DLD1 (cell line): ENCODE measurements around the gene RBMX.
"Not testable (repeated sequence)": the region's sequence is repeated elsewhere in the genome, so short reads cannot be mapped to it uniquely, and the experiment has no call there.

Experiments used
- in situ Hi-C: cut with HindIII; loops from 2 replicates; pipeline ENCODE4 v1.10.0; 2017; ENCODE audit warnings: low sequenced_read_pairs

The RBMX gene

DNA sequence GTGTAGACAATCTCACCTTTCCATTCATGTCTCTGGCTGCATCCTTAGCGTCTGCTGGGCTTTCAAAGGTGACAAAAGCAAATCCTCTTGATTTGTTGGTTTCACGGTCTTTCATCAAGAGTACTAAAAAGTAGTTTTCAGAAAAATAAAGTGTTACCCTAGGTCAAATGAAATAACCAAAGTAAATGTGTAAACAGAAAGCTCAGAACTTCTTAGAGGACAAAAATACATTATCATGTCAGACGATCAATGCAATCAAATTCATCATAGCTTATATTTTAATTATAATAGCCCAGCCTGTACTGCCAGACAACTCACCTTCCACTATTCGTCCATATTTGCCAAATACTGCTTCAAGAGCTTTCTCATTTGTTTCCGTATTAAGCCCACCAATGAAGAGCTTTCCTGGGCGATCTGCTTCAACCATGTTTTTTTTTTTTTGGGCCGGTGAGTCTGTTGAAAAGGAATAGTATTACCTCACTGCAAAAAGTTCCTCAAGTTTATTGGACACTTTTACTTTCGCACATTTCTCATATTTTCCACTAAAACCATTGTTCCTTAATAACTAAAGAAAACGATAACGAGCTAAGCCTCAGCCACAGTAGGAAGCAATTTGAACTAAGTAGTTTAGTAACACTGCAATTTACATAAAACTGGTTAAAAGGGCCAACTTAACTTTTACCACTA, 1.4 kb downstream of the RBMX start:
- in situ Hi-C loops: no loop called here

GRCh38 chrX:136878423-136878822, 2.1 kb downstream of the RBMX start:
- in situ Hi-C loops: no loop called here

GRCh38 chrX:136874114-136874513, 6.4 kb downstream of the RBMX start:
- in situ Hi-C loops: not testable (repeated sequence)

DNA sequence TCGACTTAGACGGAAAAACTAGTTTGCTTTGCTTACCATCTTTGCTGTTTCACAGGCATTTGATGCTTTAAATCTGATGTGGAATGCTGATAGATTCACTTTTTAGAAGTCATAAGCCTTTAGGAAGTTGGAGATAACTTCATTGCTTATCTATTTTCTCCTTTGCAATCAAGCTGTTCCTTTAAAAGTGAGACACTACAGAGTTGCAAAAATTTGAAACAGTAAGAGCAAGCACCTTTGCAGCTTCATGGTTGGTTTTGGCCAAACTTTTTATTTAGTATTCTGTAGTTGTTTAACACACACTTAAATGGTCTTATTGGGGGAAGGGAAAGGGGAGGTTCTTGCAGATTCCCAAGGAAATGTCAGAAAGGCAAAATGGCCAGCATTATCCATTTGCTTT, 7.3 kb downstream of the RBMX start:
- in situ Hi-C loops: not testable (repeated sequence)

DNA sequence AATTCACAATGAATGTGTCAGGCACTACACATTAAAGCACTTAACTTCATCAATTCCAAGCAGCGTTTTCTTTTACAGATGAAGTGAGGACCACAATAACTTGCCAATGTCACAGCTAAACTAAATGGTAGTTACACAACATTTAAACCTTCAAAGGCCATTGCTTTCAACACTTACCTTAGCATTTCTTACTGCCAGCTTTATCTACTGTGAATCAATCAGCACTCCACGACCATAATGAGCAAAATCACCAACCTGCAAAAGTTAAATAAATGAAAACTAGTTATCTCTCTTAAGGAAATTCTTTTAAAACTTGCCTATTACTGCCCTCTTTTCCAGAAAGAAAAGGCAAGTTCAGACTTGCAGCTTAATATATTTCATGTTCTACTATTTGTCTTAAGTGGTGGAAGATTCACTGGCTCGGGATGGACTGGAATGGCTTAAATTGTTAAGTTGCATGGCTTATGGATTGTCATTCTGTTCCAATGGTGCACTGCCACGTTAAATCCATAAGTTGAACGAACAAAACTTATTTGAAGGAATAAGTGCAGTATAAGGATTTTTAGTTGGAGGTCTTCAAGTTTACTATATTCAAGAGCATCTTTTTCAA, 8.3 kb downstream of the RBMX start:
- in situ Hi-C loops: no loop called here

DNA sequence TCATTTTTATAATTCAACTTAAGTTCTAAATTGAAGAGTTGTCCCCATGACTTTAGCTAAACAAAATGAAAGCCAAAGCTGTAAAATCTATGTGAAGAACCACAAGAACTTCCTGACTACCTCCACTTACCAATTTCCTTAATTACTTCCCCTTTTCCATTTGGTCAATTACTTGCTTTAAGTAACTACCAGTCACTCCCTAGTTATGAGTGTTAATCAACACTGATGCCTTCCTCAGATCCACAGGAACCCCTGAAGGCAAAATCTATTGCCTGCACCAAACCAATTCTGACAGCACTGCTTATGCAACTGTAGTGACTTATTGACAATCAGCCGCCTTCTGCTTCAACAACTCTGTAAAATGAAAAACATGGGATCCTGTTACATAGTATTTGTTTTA, 10.5 kb downstream of the RBMX start:
- in situ Hi-C loops: no loop called here

GRCh38 chrX:136868283-136869055, 12.1 kb downstream of the RBMX start:
- in situ Hi-C loops: no loop called here

- in situ Hi-C loops: no loop called here
These were observed 13.0 kb downstream of the RBMX start for GRCh38 chrX:136867518-136867917.

GRCh38 chrX:136867096-136867491, 13.4 kb downstream of the RBMX start:
- in situ Hi-C loops: no loop called here

GRCh38 chrX:136866337-136867095, 14.0 kb downstream of the RBMX start:
- in situ Hi-C loops: no loop called here

DNA sequence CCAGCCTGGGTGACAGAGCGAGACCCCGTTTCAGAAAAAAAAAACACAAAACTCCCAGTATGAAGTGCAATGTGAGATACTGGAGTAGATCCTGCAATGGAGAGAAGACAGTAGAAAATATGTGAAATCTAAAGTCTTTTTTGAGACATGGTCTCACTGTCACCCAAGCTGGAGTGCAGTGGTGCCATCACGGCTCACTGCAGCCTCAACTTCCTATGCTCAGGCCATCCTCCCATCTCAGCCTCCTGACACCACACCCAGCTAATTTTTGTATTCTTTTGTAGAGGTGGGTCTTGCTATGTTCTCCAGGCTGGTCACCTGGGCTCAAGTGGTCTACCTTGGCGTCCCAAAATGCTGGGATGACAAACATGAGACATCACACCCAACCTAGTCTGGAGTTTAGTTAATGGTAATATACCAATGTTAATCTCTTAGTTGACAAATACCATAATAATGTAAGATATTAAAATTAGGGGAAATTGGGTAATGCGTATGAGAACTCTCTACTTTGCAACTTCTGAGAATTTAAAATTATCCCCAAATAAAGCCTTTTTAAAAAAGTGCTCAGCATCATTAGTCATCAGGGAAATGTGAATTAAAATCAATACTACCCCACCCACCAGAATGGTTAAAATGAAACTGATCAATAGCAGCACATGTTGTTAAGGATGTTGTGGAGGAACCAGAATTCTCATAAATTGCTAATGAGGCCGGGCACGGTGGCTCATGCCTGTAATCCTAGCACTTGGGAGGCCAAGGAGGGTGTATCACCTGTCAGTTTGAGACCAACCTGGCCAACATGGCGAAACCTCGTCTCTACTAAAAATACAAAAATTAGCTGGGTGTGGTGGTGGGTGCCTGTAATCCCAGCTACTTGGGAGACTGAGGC, 15.0 kb downstream of the RBMX start:
- in situ Hi-C loops: no loop called here

DNA sequence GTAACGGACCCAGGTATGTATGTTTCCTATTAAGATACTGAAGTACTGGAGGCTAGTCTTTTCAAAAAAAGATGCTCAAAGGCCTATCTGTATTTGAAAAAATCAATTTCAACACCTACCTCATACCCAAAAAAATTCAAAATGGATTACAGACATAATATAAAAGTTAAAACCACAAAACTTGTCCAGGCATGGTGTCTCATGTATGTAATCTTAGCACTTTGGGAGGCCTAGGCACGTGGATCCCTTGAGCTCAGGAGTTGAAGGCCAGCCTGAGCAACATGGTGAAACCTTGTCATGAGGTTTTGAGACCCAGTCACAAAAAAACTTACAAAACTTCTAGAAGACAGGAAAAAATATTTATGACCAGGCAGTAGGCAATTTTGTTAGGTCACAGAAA, 16.7 kb downstream of the RBMX start:
- in situ Hi-C loops: no loop called here

GRCh38 chrX:136862546-136862945, 18.0 kb downstream of the RBMX start:
- in situ Hi-C loops: no loop called here

GRCh38 chrX:136861877-136862276, 18.6 kb downstream of the RBMX start:
- in situ Hi-C loops: no loop called here

GRCh38 chrX:136858007-136858756, 22.3 kb downstream of the RBMX start:
- in situ Hi-C loops: no loop called here

DNA sequence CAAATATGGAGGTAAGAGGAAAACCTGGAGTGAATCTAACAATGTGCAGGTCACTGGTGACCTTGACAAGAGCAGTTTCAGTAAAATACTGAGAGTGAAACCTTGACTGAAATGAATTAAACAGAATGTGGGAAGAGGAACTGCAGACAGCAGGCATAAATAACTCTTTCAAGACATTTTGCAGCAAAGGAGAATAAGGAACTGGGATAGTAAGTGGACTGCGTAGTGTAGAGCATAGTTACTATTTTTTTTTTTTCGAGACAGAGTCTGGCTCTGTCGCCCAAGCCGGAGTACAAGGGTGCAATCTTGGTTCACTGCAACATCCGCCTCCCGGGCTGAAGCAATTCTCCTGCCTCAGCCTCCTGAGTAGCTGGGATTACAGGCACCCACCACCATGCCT, 24.0 kb downstream of the RBMX start:
- in situ Hi-C loops: no loop called here

DNA sequence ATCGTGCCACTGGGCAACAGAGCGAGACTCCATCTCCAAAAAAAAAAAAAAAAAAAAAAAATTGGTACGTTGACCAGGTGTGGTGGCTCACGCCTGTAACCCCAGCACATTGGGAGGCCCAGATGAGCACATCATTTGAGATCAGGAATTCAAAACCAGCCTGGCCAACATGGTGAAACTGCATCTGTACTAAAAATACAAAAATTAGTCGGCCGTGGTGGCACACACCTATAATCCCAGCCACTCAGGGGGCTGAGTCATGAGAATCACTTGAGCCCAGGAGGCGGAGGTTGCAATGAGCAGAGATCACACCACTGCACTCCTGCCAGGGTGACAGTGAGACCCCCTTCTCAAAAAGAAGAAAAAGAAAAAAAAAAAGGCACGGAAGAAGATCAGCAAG, 24.5 kb downstream of the RBMX start:
- in situ Hi-C loops: no loop called here

DNA sequence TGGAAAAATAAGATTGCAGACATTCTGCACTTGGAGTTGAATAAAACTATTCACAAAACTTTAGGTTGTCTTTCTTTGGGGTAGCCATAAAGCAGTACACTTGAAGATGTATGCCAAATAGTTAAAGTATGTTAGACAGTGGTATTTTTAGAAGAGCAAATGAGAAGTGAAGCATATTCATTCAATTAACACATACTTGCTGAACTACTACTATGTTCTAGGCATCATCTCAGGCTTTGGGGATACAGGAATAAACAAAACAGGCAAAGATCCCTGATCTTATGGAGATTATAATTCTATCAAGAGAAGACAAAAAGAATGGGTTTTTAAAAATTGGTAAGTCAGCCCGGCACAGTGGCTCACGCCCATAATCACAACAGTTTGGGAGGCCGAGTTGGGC, 29.0 kb downstream of the RBMX start:
- in situ Hi-C loops: no loop called here

DNA sequence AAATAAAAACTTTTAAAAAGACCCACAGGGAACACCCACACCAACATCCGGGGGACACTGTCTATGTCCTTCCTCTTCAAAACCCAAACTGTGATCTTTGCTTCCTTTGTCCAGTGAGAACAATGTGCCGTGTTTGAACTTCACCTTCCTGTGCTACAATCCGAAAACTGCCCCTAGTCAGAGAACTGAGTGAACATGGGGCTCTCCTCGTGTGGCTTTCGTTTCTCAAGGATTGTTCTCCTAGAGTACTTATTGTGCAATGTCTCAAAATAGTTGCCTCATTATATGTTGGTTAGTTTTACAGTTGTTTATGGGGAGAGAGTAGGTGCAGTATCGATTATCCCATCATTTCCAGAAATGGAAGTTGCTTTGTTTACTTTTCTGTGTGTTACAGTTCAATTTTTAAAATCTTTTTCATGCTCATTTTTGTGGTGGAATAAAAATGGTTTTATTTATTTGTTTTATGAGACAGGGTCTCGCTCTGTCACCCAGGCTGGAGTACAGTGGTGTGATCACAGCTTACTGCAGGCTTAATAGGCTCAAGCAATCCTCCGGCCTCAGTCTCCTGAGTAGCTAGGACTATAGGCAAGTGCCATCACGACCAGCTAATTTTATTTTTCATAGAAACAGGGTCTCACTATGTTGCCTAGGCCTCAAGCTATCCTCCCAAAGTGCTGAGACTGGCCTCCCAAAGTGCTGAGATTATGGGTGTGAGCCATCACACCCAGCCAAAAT, 29.9 kb downstream of the RBMX start:
- in situ Hi-C loops: no loop called here
